Gastrocnemius medialis (tissue), 4 donors: ENCODE measurements around the gene ASTN2. TPM values are rescaled to one million over a fixed set of nuclear protein-coding genes. Genes with fewer than 3 reads are reported as not detected.

ENCODE experiments used
- ATAC-seq, 2 donors: fragments of 150-250 bp; one replicate each; pipeline ENCODE4 v1.9.1; 2016
- DNase-seq, 2 donors: peaks; one replicate each; pipeline ENCODE4 v3.0.0-alpha.2; 2019
- H3K27ac ChIP-seq, 4 donors: fragments of 200-600 bp; sonication (generic); 1 replicate in 1 of 4; 2 replicates in 3 of 4; pipeline ENCODE4 v1.5.1; 2016 to 2018; ENCODE audit warnings: mild to moderate bottlenecking in 2 of 4, moderate library complexity in 1 of 4
- H3K27me3 ChIP-seq, 3 donors: fragments of 200-600 bp; sonication (generic) in 2 of 3; 1 replicate in 1 of 3; 2 replicates in 2 of 3; pipeline versions ENCODE4 v1.5.1 to v1.6.0; 2016 to 2019; ENCODE audit warnings: mild to moderate bottlenecking in 1 of 3, moderate library complexity in 1 of 3
- H3K36me3 ChIP-seq, 2 donors: fragments of 200-600 bp; sonication (generic) in 1 of 2; one replicate each; pipeline ENCODE4 v1.5.1; 2017 to 2018
- H3K4me1 ChIP-seq, 2 donors: fragments of 200-600 bp; sonication (generic) in 1 of 2; one replicate each; pipeline ENCODE4 v1.5.1; 2016 to 2017; ENCODE audit warnings: mild to moderate bottlenecking in 2 of 2
- H3K4me3 ChIP-seq, 4 donors: fragments of 200-600 bp; sonication (generic) in 3 of 4; 1 replicate in 1 of 4; 2 replicates in 3 of 4; pipeline ENCODE4 v1.5.1; 2016 to 2019; ENCODE audit warnings: mild to moderate bottlenecking in 2 of 4
- H3K9me3 ChIP-seq, 3 donors: fragments of 200-600 bp; sonication (generic) in 2 of 3; 1 replicate in 1 of 3; 2 replicates in 2 of 3; pipeline ENCODE4 v1.5.1; 2016 to 2019
- POLR2A ChIP-seq, 2 donors: fragments of 450-650 bp; IDR thresholded peaks; one replicate each; pipeline ENCODE4 v1.6.1; 2017; ENCODE audit warnings: antibody characterized with exemption in 2 of 2, mild to moderate bottlenecking in 2 of 2, moderate library complexity in 2 of 2
- in situ Hi-C, 4 donors: fragments of 200-750 bp; cut with MboI; loops; one replicate each; pipeline versions ENCODE4 v1.15.0 to v1.8.0; 2017; ENCODE audit warnings: low sequenced_read_pairs in 4 of 4
- intact Hi-C: fragments of 100-400 bp; cut with DNase I; formaldehyde crosslinking; loops from one replicate; pipeline ENCODE4 v1.15.1; 2023; ENCODE audit warnings: low total_unique reads
- total RNA-seq, 4 donors: library from RNA; depleted of rRNA; stranded (reverse); fragments of >200 nt; gene quantifications; one replicate each; pipeline versions ENCODE4 v1.1.0 to v1.2.3, GENCODE V29; 2016
- TF ChIP-seq, protein P1 (sequence below), 5 experiments: fragments of 450-650 bp in 3 of 5; fragments of 200-600 bp in 2 of 5; sonication (generic) in 2 of 5; IDR thresholded peaks in 4 of 5; conservative IDR thresholded peaks in 1 of 5; 1 replicate in 4 of 5; 2 replicates in 1 of 5; pipeline ENCODE4 v1.5.1; 2016 to 2019; ENCODE audit warnings: antibody characterized with exemption in 5 of 5, mild to moderate bottlenecking in 3 of 5, moderate library complexity in 3 of 5

Gene ASTN2
- total RNA-seq, 4 donors from 2014 or later = 2.5 to 4.6 (median 3.7) TPM

GRCh38 chr9:117340422-117340821 lies 74.4 kb downstream of the ASTN2 start:
- H3K4me1 ChIP-seq = no peaks in the 10 kb centered on the region
- no peaks in the 10 kb centered on the region for H3K9me3 ChIP-seq
- no peak overlapping the region for H3K4me3 ChIP-seq
- no peak for ATAC-seq
- TF ChIP-seq, protein P1, sequence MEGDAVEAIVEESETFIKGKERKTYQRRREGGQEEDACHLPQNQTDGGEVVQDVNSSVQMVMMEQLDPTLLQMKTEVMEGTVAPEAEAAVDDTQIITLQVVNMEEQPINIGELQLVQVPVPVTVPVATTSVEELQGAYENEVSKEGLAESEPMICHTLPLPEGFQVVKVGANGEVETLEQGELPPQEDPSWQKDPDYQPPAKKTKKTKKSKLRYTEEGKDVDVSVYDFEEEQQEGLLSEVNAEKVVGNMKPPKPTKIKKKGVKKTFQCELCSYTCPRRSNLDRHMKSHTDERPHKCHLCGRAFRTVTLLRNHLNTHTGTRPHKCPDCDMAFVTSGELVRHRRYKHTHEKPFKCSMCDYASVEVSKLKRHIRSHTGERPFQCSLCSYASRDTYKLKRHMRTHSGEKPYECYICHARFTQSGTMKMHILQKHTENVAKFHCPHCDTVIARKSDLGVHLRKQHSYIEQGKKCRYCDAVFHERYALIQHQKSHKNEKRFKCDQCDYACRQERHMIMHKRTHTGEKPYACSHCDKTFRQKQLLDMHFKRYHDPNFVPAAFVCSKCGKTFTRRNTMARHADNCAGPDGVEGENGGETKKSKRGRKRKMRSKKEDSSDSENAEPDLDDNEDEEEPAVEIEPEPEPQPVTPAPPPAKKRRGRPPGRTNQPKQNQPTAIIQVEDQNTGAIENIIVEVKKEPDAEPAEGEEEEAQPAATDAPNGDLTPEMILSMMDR (IDR thresholded peaks at IDR 0.05 in 4 of 5, conservative IDR thresholded peaks at IDR 0.05 in 1 of 5) = no peak
- no peak for TF ChIP-seq POLR2A (IDR thresholded peaks at IDR 0.05)
- H3K36me3 ChIP-seq = no peaks in the 10 kb centered on the region
- in situ Hi-C loops (no loop called here), intact Hi-C loops (no loop called here)
- H3K27me3 ChIP-seq = no peaks in the 10 kb centered on the region
- DNase-seq = no peak
- H3K27ac ChIP-seq = no peak overlapping the region

DNA sequence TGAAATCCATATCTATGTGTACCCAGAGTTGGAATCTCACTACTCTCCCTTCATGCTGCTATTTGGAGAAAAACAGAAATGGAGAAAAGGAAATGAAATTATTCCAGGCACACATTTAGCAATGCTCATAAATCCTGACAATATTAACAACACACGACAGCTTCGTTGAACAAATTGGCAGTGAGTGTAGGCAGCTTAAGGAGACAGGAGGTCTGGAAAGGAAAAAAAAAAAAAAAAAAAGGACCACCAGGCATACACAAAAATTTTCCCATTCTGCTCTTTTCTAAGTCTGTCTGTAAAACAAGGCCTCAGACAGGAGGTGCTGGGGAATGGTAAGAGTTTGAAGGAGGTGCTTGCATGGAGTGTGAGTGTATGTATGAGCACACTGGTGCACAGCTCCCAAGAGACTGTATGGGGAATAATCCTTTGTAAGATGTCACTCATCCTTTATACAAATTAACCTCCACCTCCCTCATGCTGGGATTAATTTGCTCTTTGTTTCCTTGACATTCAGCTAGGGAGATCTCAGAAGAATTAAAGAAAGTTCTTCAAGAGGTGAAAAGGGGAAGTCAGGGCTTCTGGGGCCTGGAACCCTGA lies 78.9 kb downstream of the ASTN2 start:
- Histone ChIP-seq H3K36me3 (no peaks in the 10 kb centered on the region), H3K4me3 (no peak overlapping the region), H3K27me3 (no peaks in the 10 kb centered on the region), H3K27ac (no peak overlapping the region), H3K4me1 (no peaks in the 10 kb centered on the region), H3K9me3 (no peaks in the 10 kb centered on the region)
- in situ Hi-C loops = no loop called here
- no peak for ATAC-seq
- DNase-seq = no peak
- intact Hi-C loops = no loop called here
- TF ChIP-seq POLR2A (IDR thresholded peaks at IDR 0.05) = no peak
- TF ChIP-seq, protein P1 (IDR thresholded peaks at IDR 0.05 in 4 of 5, conservative IDR thresholded peaks at IDR 0.05 in 1 of 5) = no peak

- H3K4me3 ChIP-seq = no peak overlapping the region
- intact Hi-C loops = no loop called here
- no peak for DNase-seq
- no peaks in the 10 kb centered on the region for H3K36me3 ChIP-seq
- no peaks in the 10 kb centered on the region for H3K9me3 ChIP-seq
- in situ Hi-C loops = no loop called here
- H3K4me1 ChIP-seq = no peaks in the 10 kb centered on the region
- H3K27me3 ChIP-seq = no peaks in the 10 kb centered on the region
- no peak for ATAC-seq
- no peak for TF ChIP-seq POLR2A (IDR thresholded peaks at IDR 0.05)
- TF ChIP-seq, protein P1 (IDR thresholded peaks at IDR 0.05 in 4 of 5, conservative IDR thresholded peaks at IDR 0.05 in 1 of 5) = no peak
- no peak overlapping the region for H3K27ac ChIP-seq
These were observed 80.8 kb downstream of the ASTN2 start for GRCh38 chr9:117334101-117334500.

- intact Hi-C loops (no loop called here), in situ Hi-C loops (no loop called here)
- Histone ChIP-seq H3K27me3 (no peaks in the 10 kb centered on the region), H3K27ac (no peak overlapping the region), H3K4me3 (no peak overlapping the region), H3K36me3 (no peaks in the 10 kb centered on the region), H3K9me3 (no peaks in the 10 kb centered on the region), H3K4me1 (no peaks in the 10 kb centered on the region)
- ATAC-seq (no peak), DNase-seq (no peak)
- TF ChIP-seq POLR2A (IDR thresholded peaks at IDR 0.05) = no peak
- TF ChIP-seq, protein P1 (IDR thresholded peaks at IDR 0.05 in 4 of 5, conservative IDR thresholded peaks at IDR 0.05 in 1 of 5) = no peak
These were observed 89.0 kb downstream of the ASTN2 start for GRCh38 chr9:117325831-117326230.
